Fibroblast of villous mesenchyme (primary cell): Measurements from ENCODE around the gene UNC5C. TPM values are rescaled to one million over a fixed set of nuclear protein-coding genes. Genes with fewer than 3 reads are reported as not detected.

Source experiments
- DNase-seq: peaks from one replicate; pipeline ENCODE4 v3.0.0-alpha.2; 2010; ENCODE audit warnings: low read depth
- H3K4me3 ChIP-seq: 2 replicates; pipeline ENCODE4 v1.5.1; 2011; ENCODE audit warnings: low read depth, mild to moderate bottlenecking, low read length
- CTCF ChIP-seq: IDR thresholded peaks from 2 replicates; pipeline ENCODE4 v1.5.1; 2012; ENCODE audit warnings: low read depth, mild to moderate bottlenecking, low read length; ENCODE audit not compliant: insufficient read depth
- total RNA-seq: library from RNA; depleted of rRNA; stranded (reverse); fragments of >200 nt; gene quantifications from 2 replicates; pipeline ENCODE4 v1.2.3, GENCODE V29; 2012

The UNC5C gene
- total RNA-seq, 1 donor = 0.43 TPM

GRCh38 chr4:95363559-95363925, 185.2 kb downstream of the UNC5C start:
- no peak overlapping the region for H3K4me3 ChIP-seq
- TF ChIP-seq CTCF = no peak
- DNase-seq = peak; percentile 3

- TF ChIP-seq CTCF = peak; percentile 36
- H3K4me3 ChIP-seq = no peak overlapping the region
- peak; percentile 49 for DNase-seq
Measured at GRCh38 chr4:95362906-95363558, 185.7 kb downstream of the UNC5C start.

GRCh38 chr4:95362066-95362465, 186.7 kb downstream of the UNC5C start:
- no peak overlapping the region for H3K4me3 ChIP-seq
- no peak for TF ChIP-seq CTCF
- no peak for DNase-seq

GRCh38 chr4:95361696-95361965, 187.1 kb downstream of the UNC5C start:
- DNase-seq = no peak
- H3K4me3 ChIP-seq = no peak overlapping the region
- no peak for TF ChIP-seq CTCF

GRCh38 chr4:95360906-95361695, 187.7 kb downstream of the UNC5C start:
- no peak for TF ChIP-seq CTCF
- no peak for DNase-seq
- H3K4me3 ChIP-seq = no peak overlapping the region

- DNase-seq = peak; percentile 15
- no peak for TF ChIP-seq CTCF
- no peak overlapping the region for H3K4me3 ChIP-seq
Measured at GRCh38 chr4:95360256-95360903, 188.4 kb downstream of the UNC5C start.
